IMR-90 (cell line): ENCODE results near the gene ADPRHL1. TPM values are rescaled to one million over a fixed set of nuclear protein-coding genes. Genes with fewer than 3 reads are reported as not detected.
A peak's percentile ranks its signal among the peaks of the same experiment; 100 is the strongest.

ENCODE experiments used
- ATAC-seq: fragments of 200-7000 bp; cut with Tn5 transposase; 2 replicates; pipeline ENCODE4 v1.9.1; 2020; ENCODE audit warnings: low read depth, mild to moderate bottlenecking, moderate library complexity
- BruUV-seq: library from RNA; stranded (reverse); fragments of 400-500 nt; replicated peaks from 2 replicates; lab custom pipeline; 2021; lab: Mats Ljungman, UMichigan
- CTCF ChIA-PET: fragments of 300-600 bp; formaldehyde crosslinking; extraction: SDS; loops from one replicate; lab custom pipeline; 2021; ENCODE audit warnings: antibody characterized with exemption; lab: Yijun Ruan, JAX
- POLR2A ChIA-PET: fragments of 300-600 bp; sonication (Branson Sonifier 250); formaldehyde crosslinking; loops from one replicate; lab custom pipeline; 2022; ENCODE audit warnings: antibody characterized with exemption; ENCODE audit not compliant: unreplicated experiment; lab: Charles Lee
- DNase-seq: peaks from one replicate; pipeline ENCODE4 v3.0.0; 2013
- H2AFZ ChIP-seq: replicated peaks from 2 replicates; pipeline ENCODE3; 2013; ENCODE audit warnings: low read length, mild to moderate bottlenecking; ENCODE audit not compliant: poor library complexity
- H2AK5ac ChIP-seq: 2 replicates; pipeline ENCODE4 v1.6.1; 2013; ENCODE audit warnings: low read depth, low read length, inconsistent platforms
- H2AK9ac ChIP-seq: replicated peaks from 2 replicates; pipeline ENCODE3; 2013; ENCODE audit warnings: mild to moderate bottlenecking, low read depth, low read length, moderate library complexity; ENCODE audit not compliant: poor library complexity
- H2BK120ac ChIP-seq: 2 replicates; pipeline ENCODE4 v1.6.1; 2013; ENCODE audit warnings: low read depth, low read length, inconsistent platforms
- H2BK15ac ChIP-seq: 3 replicates; pipeline ENCODE4 v1.6.1; 2013; ENCODE audit warnings: low read depth, low read length, inconsistent platforms
- H2BK20ac ChIP-seq: 2 replicates; pipeline ENCODE4 v1.6.1; 2013; ENCODE audit warnings: low read depth, mild to moderate bottlenecking, inconsistent platforms, low read length, moderate library complexity
- H2BK5ac ChIP-seq: 2 replicates; pipeline ENCODE4 v1.6.1; 2013; ENCODE audit warnings: mild to moderate bottlenecking, low read depth, low read length, inconsistent platforms; ENCODE audit not compliant: poor library complexity, severe bottlenecking
- H3K14ac ChIP-seq: replicated peaks from 2 replicates; pipeline ENCODE4 v1.6.1; 2013; ENCODE audit warnings: low read depth, low read length, inconsistent platforms
- H3K18ac ChIP-seq: 2 replicates; pipeline ENCODE4 v1.6.1; 2013; ENCODE audit warnings: low read depth, low read length, control low read depth
- H3K23ac ChIP-seq: 2 replicates; pipeline ENCODE4 v1.6.1; 2013; ENCODE audit warnings: low read depth, low read length, inconsistent platforms
- H3K27ac ChIP-seq: 2 replicates; pipeline ENCODE4 v1.5.1; 2013; ENCODE audit warnings: mild to moderate bottlenecking, control low read depth, low read length; ENCODE audit not compliant: insufficient read depth
- H3K27me3 ChIP-seq: 2 replicates; pipeline ENCODE4 v1.6.1; 2013; ENCODE audit warnings: low read length; ENCODE audit not compliant: control insufficient read depth, insufficient read depth
- H3K36me3 ChIP-seq: 2 replicates; pipeline ENCODE4 v1.6.1; 2013; ENCODE audit warnings: low read length, mixed read lengths; ENCODE audit not compliant: control insufficient read depth, insufficient read depth
- H3K4ac ChIP-seq: 2 replicates; pipeline ENCODE4 v1.6.1; 2013; ENCODE audit warnings: low read depth, low read length, inconsistent platforms
- H3K4me1 ChIP-seq: 2 replicates; pipeline ENCODE4 v1.6.1; 2013; ENCODE audit warnings: low read length, mixed read lengths; ENCODE audit not compliant: control insufficient read depth, insufficient read depth
- H3K4me2 ChIP-seq: 2 replicates; pipeline ENCODE4 v1.6.1; 2013; ENCODE audit warnings: low read depth, mild to moderate bottlenecking, control low read depth, low read length, moderate library complexity
- H3K4me3 ChIP-seq: 2 replicates; pipeline ENCODE4 v1.5.1; 2013; ENCODE audit warnings: low read depth, mild to moderate bottlenecking, control low read depth, low read length, moderate library complexity; ENCODE audit not compliant: insufficient read depth
- H3K56ac ChIP-seq: 2 replicates; pipeline ENCODE4 v1.6.1; 2013; ENCODE audit warnings: low read length, inconsistent platforms; ENCODE audit not compliant: insufficient read depth; ENCODE audit errors: extremely low read depth
- H3K79me1 ChIP-seq, 2 experiments: 2 replicates each; pipeline ENCODE4 v1.6.1; 2013; ENCODE audit warnings: low read length in 2 of 2, inconsistent platforms in 1 of 2, low read depth in 1 of 2
- H3K9ac ChIP-seq: 2 replicates; pipeline ENCODE4 v1.6.1; 2013; ENCODE audit warnings: low read depth, low read length, control low read depth
- H3K9me1 ChIP-seq: 2 replicates; pipeline ENCODE4 v1.6.1; 2013; ENCODE audit warnings: low read length, inconsistent platforms; ENCODE audit not compliant: insufficient read depth
- H3K9me3 ChIP-seq: 2 replicates; pipeline ENCODE4 v1.6.1; 2013; ENCODE audit warnings: low read length; ENCODE audit not compliant: control insufficient read depth, insufficient read depth
- H4K20me1 ChIP-seq: 2 replicates; pipeline ENCODE4 v1.6.1; 2013; ENCODE audit warnings: low read length, inconsistent platforms; ENCODE audit not compliant: insufficient read depth
- H4K5ac ChIP-seq: 2 replicates; pipeline ENCODE4 v1.6.1; 2013; ENCODE audit warnings: mild to moderate bottlenecking, low read depth, low read length, control low read depth
- H4K8ac ChIP-seq, 2 experiments: 2 replicates each; pipeline ENCODE4 v1.6.1; 2013; ENCODE audit warnings: low read depth in 2 of 2, low read length in 2 of 2, control low read depth in 1 of 2, inconsistent platforms in 1 of 2
- H4K91ac ChIP-seq: 2 replicates; pipeline ENCODE4 v1.6.1; 2013; ENCODE audit warnings: low read depth, low read length, inconsistent platforms; ENCODE audit not compliant: insufficient read depth
- NFE2L2 ChIP-seq: fragments of 150-350 bp; IDR thresholded peaks from 2 replicates; pipeline ENCODE4 v1.6.1; 2016; ENCODE audit warnings: low read depth, mild to moderate bottlenecking, low read length
- SMC3 ChIP-seq: fragments of 150-350 bp; IDR thresholded peaks from 2 replicates; pipeline ENCODE4 v1.6.1; 2016; ENCODE audit warnings: low read depth, mild to moderate bottlenecking, antibody characterized with exemption, low read length, moderate library complexity
- WGBS, 2 experiments: methylation state at CpG; one replicate each; pipeline versions ENCODE4 v1.1.5 to v1.1.7; 2013; ENCODE audit warnings: missing lambda C conversion rate in 2 of 2; ENCODE audit not compliant: insufficient read length in 1 of 2; ENCODE audit errors: extremely low coverage in 2 of 2; 5-methylcytosine and 5-hydroxymethylcytosine counted together
- dilution Hi-C: fragments of 300-500 bp; cut with HindIII; formaldehyde crosslinking; loops from one replicate; pipeline ENCODE4 v1.14.3; 2018; ENCODE audit warnings: low sequenced_read_pairs; ENCODE audit not compliant: unreplicated experiment
- in situ Hi-C: fragments of 300-500 bp; cut with MboI; formaldehyde crosslinking; loops from 3 replicates; pipeline ENCODE4 v1.14.3; 2019; ENCODE audit warnings: low sequenced_read_pairs, inconsistent platforms, mixed read lengths
- intact Hi-C: fragments of 100-400 bp; cut with micrococcal nuclease; formaldehyde crosslinking; loops from 2 replicates; pipeline ENCODE4 v1.10.0; 2022
- polyA plus RNA-seq, 3 experiments: library from polyadenylated mRNA; depleted of rRNA; stranded (reverse); fragments of >200 nt; gene quantifications; 2 replicates each; pipeline ENCODE4 v1.2.3, GENCODE V29; 2012; ENCODE audit warnings: low replicate concordance in 1 of 3
- total RNA-seq: library from RNA; depleted of rRNA; stranded (reverse); fragments of >200 nt; gene quantifications from 2 replicates; pipeline ENCODE4 v1.2.3, GENCODE V29; 2012
- TF ChIP-seq, protein P1 (sequence below): fragments of 150-350 bp; IDR thresholded peaks from 2 replicates; pipeline ENCODE4 v1.6.1; 2017; ENCODE audit warnings: mild to moderate bottlenecking, antibody characterized with exemption, low read length, low read depth

Gene ADPRHL1
- total and polyA plus RNA-seq, 2 of the 4 experiments (the other 2 are of a cell fraction), result 0.36 to 0.67 TPM

DNA sequence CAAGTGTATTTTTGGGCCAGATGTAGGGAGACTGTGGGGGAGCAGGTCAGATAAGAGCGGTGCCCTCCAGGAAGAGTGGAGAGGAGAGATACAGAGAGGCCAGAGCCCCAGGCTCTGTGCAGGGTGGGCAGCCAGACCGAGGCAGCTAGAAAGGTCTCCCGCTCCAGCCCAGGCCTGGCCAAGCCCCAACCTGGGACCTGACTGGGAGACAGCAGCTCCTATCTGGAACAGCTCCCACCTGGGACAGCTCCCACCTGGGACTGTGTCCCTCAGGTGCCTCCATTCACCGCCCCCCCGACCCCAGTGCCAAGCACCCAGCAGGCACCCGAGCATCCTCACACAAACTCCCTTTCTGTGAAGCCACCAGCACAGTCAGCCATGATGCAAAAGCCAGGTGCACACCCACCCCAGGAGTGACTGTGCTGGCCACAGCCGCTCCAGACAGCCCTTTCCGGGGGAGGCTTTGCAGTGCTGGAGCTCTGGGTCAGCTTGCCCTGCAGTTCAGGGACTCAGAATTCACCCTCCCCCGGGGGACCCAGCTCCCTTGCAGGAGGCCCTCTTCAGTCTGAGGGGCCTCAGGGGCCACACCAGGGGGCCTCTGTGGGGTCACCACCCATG lies 87.2 kb downstream of the ADPRHL1 start:
- dilution Hi-C loops, result no loop called here
- POLR2A ChIA-PET, result no interaction called here

More for the DNA sequence above, 87.2 kb downstream of the ADPRHL1 start:
- CTCF ChIA-PET, result no interaction called here
- Histone ChIP-seq H3K9me3 (no peaks in the 10 kb centered on the region), H3K27me3 (peaks cover 31% of the 10 kb centered on the region), H4K8ac (no peak overlapping the region), H2BK5ac (no peak overlapping the region), H3K79me1 (no peaks in the 10 kb centered on the region), H4K91ac (no peak overlapping the region), H3K9me1 (no peaks in the 10 kb centered on the region), H3K56ac (no peak overlapping the region), H2AK5ac (no peak overlapping the region), H3K18ac (no peak overlapping the region), H3K4me2 (no peak overlapping the region), H4K5ac (no peak overlapping the region), H2BK120ac (no peak overlapping the region), H3K27ac (no peak overlapping the region), H2BK15ac (no peak overlapping the region), H3K23ac (no peak overlapping the region), H2BK20ac (no peak overlapping the region), H3K4me1 (no peaks in the 10 kb centered on the region; the same call in 1 of the 2 replicates), H3K14ac (no peak overlapping the region), H3K36me3 (no peaks in the 10 kb centered on the region), H2AK9ac (no peak overlapping the region), H4K20me1 (no peaks in the 10 kb centered on the region), H3K4me3 (no peak overlapping the region), H3K4ac (no peak overlapping the region), H3K9ac (no peak overlapping the region), H2AFZ (no peak overlapping the region)
- no TSS peak for BruUV-seq
- in situ Hi-C loops, result no loop called here
- intact Hi-C loops, result no loop called here
- ATAC-seq (no peak), DNase-seq (peak; percentile 18)
- TF ChIP-seq SMC3 (no peak), NFE2L2 (no peak)
- TF ChIP-seq, protein P1, sequence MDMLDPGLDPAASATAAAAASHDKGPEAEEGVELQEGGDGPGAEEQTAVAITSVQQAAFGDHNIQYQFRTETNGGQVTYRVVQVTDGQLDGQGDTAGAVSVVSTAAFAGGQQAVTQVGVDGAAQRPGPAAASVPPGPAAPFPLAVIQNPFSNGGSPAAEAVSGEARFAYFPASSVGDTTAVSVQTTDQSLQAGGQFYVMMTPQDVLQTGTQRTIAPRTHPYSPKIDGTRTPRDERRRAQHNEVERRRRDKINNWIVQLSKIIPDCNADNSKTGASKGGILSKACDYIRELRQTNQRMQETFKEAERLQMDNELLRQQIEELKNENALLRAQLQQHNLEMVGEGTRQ, result no peak
- 81% methylated on average over 5 of the region's 9 CpGs; no CpG with 5 or more reads in 1 of the 2 experiments for WGBS, 2 experiments
